ENCODE measurements around the gene DLG4.
"Not testable (repeated sequence)": the region's sequence is repeated elsewhere in the genome, so short reads cannot be mapped to it uniquely, and the experiment has no call there.

Gene DLG4

GRCh38 chr17:7167832-7168231, 51.8 kb downstream of the DLG4 start:
- H3K4me2 ChIP-seq, result no peak overlapping the region
- no peaks in the 10 kb centered on the region for H3K27me3 ChIP-seq
- H3K9ac ChIP-seq, result no peak overlapping the region
- no peak overlapping the region for H3K4me3 ChIP-seq
- H3K36me3 ChIP-seq, result peaks cover 0 to 12% (median 0%) of the 10 kb centered on the region in 11 experiments; a peak in 3 of 22 replicates
- H3K27ac ChIP-seq, result no peak overlapping the region
- peaks cover 26 to 43% (median 29%) of the 10 kb centered on the region in 11 experiments for H3K9me3 ChIP-seq (replicated peaks in 1 of 11)
- H4K20me1 ChIP-seq, result no peaks in the 10 kb centered on the region
- peaks cover 0 to 14% (median 10%) of the 10 kb centered on the region in 10 experiments; a peak in 12 of 20 replicates for H3K4me1 ChIP-seq
- 0 out of 22 replicates have a peak, but pooled peaks of 1 of the 11 experiments have one; percentile 10 for TF ChIP-seq Cebpa-rat (IDR thresholded peaks at IDR 0.05)

GRCh38 chr17:7166873-7167272, 52.8 kb downstream of the DLG4 start:
- H3K27me3 ChIP-seq, result no peaks in the 10 kb centered on the region
- H3K4me2 ChIP-seq, result no peak overlapping the region
- H3K9ac ChIP-seq, result no peak overlapping the region
- H4K20me1 ChIP-seq, result no peaks in the 10 kb centered on the region
- peaks cover 0 to 14% (median 7%) of the 10 kb centered on the region in 10 experiments; a peak in 11 of 20 replicates for H3K4me1 ChIP-seq
- no peak overlapping the region for H3K27ac ChIP-seq
- peaks cover 0 to 12% (median 0%) of the 10 kb centered on the region in 11 experiments; a peak in 3 of 22 replicates for H3K36me3 ChIP-seq
- TF ChIP-seq Cebpa-rat (IDR thresholded peaks at IDR 0.05), result no peak
- H3K4me3 ChIP-seq, result no peak overlapping the region
- H3K9me3 ChIP-seq (replicated peaks in 1 of 11), result peaks cover 26 to 38% (median 29%) of the 10 kb centered on the region in 11 experiments

GRCh38 chr17:7159571-7159970, 60.1 kb downstream of the DLG4 start:
- H3K27ac ChIP-seq; H4K20me1 ChIP-seq; H3K4me3 ChIP-seq; H3K9me3 ChIP-seq (replicated peaks in 1 of 11); H3K9ac ChIP-seq; H3K36me3 ChIP-seq; H3K27me3 ChIP-seq: not testable (repeated sequence)
- H3K4me2 ChIP-seq, result peak overlapping the region in 3 of 11 experiments; percentile 18 to 38 (median 33); a peak in 5 of 22 replicates
- H3K4me1 ChIP-seq, result peaks cover 0 to 11% (median 3%) of the 10 kb centered on the region in 10 experiments; a peak in 5 of 20 replicates

- H3K36me3 ChIP-seq, H3K27me3 ChIP-seq: not testable (repeated sequence)
Observed at GRCh38 chr17:7158424-7158823, 61.2 kb downstream of the DLG4 start.

GRCh38 chr17:7156342-7156940, 63.2 kb downstream of the DLG4 start:
- Histone ChIP-seq H3K4me1 (peaks cover 0 to 11% (median 3%) of the 10 kb centered on the region in 10 experiments; a peak in 5 of 20 replicates), H3K4me2 (no peak overlapping the region), H3K36me3 (no peaks in the 10 kb centered on the region), H4K20me1 (no peaks in the 10 kb centered on the region), H3K27ac (no peak overlapping the region), H3K9me3 (replicated peaks in 1 of 11) (no peaks in the 10 kb centered on the region), H3K4me3 (no peak overlapping the region), H3K9ac (no peak overlapping the region), H3K27me3 (no peaks in the 10 kb centered on the region)
- no peak for TF ChIP-seq Cebpa-rat (IDR thresholded peaks at IDR 0.05)

More at GRCh38 chr17:7158424-7158823, 61.2 kb downstream of the DLG4 start:
- not testable (repeated sequence) for H3K27ac ChIP-seq; H3K9ac ChIP-seq; H3K9me3 ChIP-seq (replicated peaks in 1 of 11); H4K20me1 ChIP-seq; H3K4me2 ChIP-seq; H3K4me3 ChIP-seq
- H3K4me1 ChIP-seq, result peaks cover 0 to 11% (median 3%) of the 10 kb centered on the region in 10 experiments; a peak in 5 of 20 replicates

- H3K4me3 ChIP-seq, result no peak overlapping the region
- no peaks in the 10 kb centered on the region for H3K9me3 ChIP-seq (replicated peaks in 1 of 11)
- no peak overlapping the region for H3K27ac ChIP-seq
- no peaks in the 10 kb centered on the region for H4K20me1 ChIP-seq
- H3K27me3 ChIP-seq, result no peaks in the 10 kb centered on the region
- TF ChIP-seq Cebpa-rat (IDR thresholded peaks at IDR 0.05), result no peak
- peaks cover 0 to 6% (median 0%) of the 10 kb centered on the region in 10 experiments; a peak in 2 of 20 replicates for H3K4me1 ChIP-seq
- H3K9ac ChIP-seq, result no peak overlapping the region
- H3K4me2 ChIP-seq, result no peak overlapping the region
- no peaks in the 10 kb centered on the region for H3K36me3 ChIP-seq
Observed at GRCh38 chr17:7147772-7148171, 71.9 kb downstream of the DLG4 start.

- Histone ChIP-seq H3K4me3 (no peak overlapping the region), H3K27me3 (no peaks in the 10 kb centered on the region; a peak in 1 of 22 replicates), H3K27ac (no peak overlapping the region), H3K9ac (no peak overlapping the region), H3K9me3 (replicated peaks in 1 of 11) (no peaks in the 10 kb centered on the region), H3K4me1 (peaks cover 0 to 6% (median 0%) of the 10 kb centered on the region in 10 experiments; a peak in 2 of 20 replicates), H4K20me1 (no peaks in the 10 kb centered on the region), H3K36me3 (no peaks in the 10 kb centered on the region), H3K4me2 (no peak overlapping the region)
- no peak for TF ChIP-seq Cebpa-rat (IDR thresholded peaks at IDR 0.05)
Observed at GRCh38 chr17:7146115-7146514, 73.5 kb downstream of the DLG4 start.

- Histone ChIP-seq H3K9me3 (replicated peaks in 1 of 11) (no peaks in the 10 kb centered on the region), H3K4me1 (peaks cover 0 to 12% (median 2%) of the 10 kb centered on the region in 10 experiments; a peak in 8 of 20 replicates), H3K27me3 (no peaks in the 10 kb centered on the region; a peak in 1 of 22 replicates), H3K9ac (no peak overlapping the region), H3K4me2 (no peak overlapping the region), H3K4me3 (no peak overlapping the region), H4K20me1 (no peaks in the 10 kb centered on the region), H3K27ac (no peak overlapping the region), H3K36me3 (no peaks in the 10 kb centered on the region)
- TF ChIP-seq Cebpa-rat (IDR thresholded peaks at IDR 0.05), result no peak
Observed at GRCh38 chr17:7144213-7144612, 75.4 kb downstream of the DLG4 start.

- Histone ChIP-seq H4K20me1 (no peaks in the 10 kb centered on the region), H3K4me2 (no peak overlapping the region), H3K9me3 (replicated peaks in 1 of 11) (no peaks in the 10 kb centered on the region), H3K9ac (no peak overlapping the region), H3K36me3 (no peaks in the 10 kb centered on the region), H3K4me3 (no peak overlapping the region), H3K27me3 (no peaks in the 10 kb centered on the region; a peak in 1 of 22 replicates), H3K4me1 (peaks cover 0 to 32% (median 14%) of the 10 kb centered on the region in 10 experiments; a peak in 10 of 20 replicates), H3K27ac (no peak overlapping the region)
- TF ChIP-seq Cebpa-rat (IDR thresholded peaks at IDR 0.05), result no peak
Observed at GRCh38 chr17:7141824-7142223, 77.8 kb downstream of the DLG4 start.

- 0 out of 22 replicates have a peak overlapping the region, but pooled peaks of 1 of the 11 experiments have one; percentile 1 for H3K9ac ChIP-seq
- H3K4me1 ChIP-seq, result peaks cover 8 to 52% (median 28%) of the 10 kb centered on the region in 10 experiments; a peak in 18 of 20 replicates
- no peak overlapping the region for H3K4me3 ChIP-seq
- no peak for TF ChIP-seq Cebpa-rat (IDR thresholded peaks at IDR 0.05)
- no peaks in the 10 kb centered on the region for H3K36me3 ChIP-seq
- peak overlapping the region in 5 of 11 experiments; percentile 2 to 94 (median 76); a peak in 9 of 22 replicates for H3K4me2 ChIP-seq
- no peaks in the 10 kb centered on the region for H4K20me1 ChIP-seq
- H3K27me3 ChIP-seq, result no peaks in the 10 kb centered on the region; a peak in 1 of 22 replicates
- H3K27ac ChIP-seq, result peak overlapping the region in 3 of 11 experiments; percentile 7 to 40 (median 26); a peak in 3 of 22 replicates
- H3K9me3 ChIP-seq (replicated peaks in 1 of 11), result no peaks in the 10 kb centered on the region
Observed at GRCh38 chr17:7139400-7139799, 80.2 kb downstream of the DLG4 start.

Measured in BLaER1 treated with 17β-estradiol and CSF1 and Interleukin-3, amounts not matched to agents 10 nM and 100 nM (cell line).